Cardiac muscle cell (in vitro differentiated cells and primary cell): ENCODE results near the gene FIGN. TPM values are rescaled to one million over a fixed set of nuclear protein-coding genes. Genes with fewer than 3 reads are reported as not detected.

Source experiments
- DNase-seq, 2 donors: peaks; one replicate each; pipeline versions ENCODE4 v3.0.0 to v3.0.0-alpha.2; 2010 to 2017; ENCODE audit warnings: low read depth in 1 of 2, low spot score in 1 of 2
- H3K27ac ChIP-seq: fragments of 200-600 bp; sonication (generic); 2 replicates; pipeline ENCODE4 v1.5.1; 2016
- H3K27me3 ChIP-seq: fragments of 200-600 bp; sonication (generic); 2 replicates; pipeline ENCODE4 v1.6.0; 2016; ENCODE audit warnings: control low read depth
- H3K36me3 ChIP-seq: fragments of 200-600 bp; sonication (generic); 2 replicates; pipeline ENCODE4 v1.5.1; 2016; ENCODE audit warnings: control low read depth
- H3K4me1 ChIP-seq: fragments of 200-600 bp; sonication (generic); 2 replicates; pipeline ENCODE4 v1.8.1; 2017; ENCODE audit warnings: low read depth, mild to moderate bottlenecking, mixed run types
- H3K4me3 ChIP-seq: fragments of 200-600 bp; sonication (generic); 2 replicates; pipeline ENCODE4 v1.5.1; 2016; ENCODE audit warnings: mild to moderate bottlenecking
- H3K9me3 ChIP-seq: fragments of 200-600 bp; sonication (generic); 2 replicates; pipeline ENCODE4 v1.5.1; 2017; ENCODE audit warnings: low read depth, mild to moderate bottlenecking, control low read depth
- CTCF ChIP-seq: IDR thresholded peaks from 2 replicates; pipeline ENCODE4 v1.5.1; 2012; ENCODE audit warnings: low read depth, mild to moderate bottlenecking, low read length
- polyA plus RNA-seq: library from polyadenylated mRNA; unstranded; fragments of >200 nt; fragmentation: Nextera tagmentation; extraction: Ambion mirVana; gene quantifications from 2 replicates; pipeline ENCODE4 v1.2.1, GENCODE V29; 2016
- total RNA-seq: library from RNA; depleted of rRNA; stranded (reverse); fragments of >200 nt; gene quantifications from 2 replicates; pipeline ENCODE4 v1.2.3, GENCODE V29; 2016

FIGN gene, protein sequence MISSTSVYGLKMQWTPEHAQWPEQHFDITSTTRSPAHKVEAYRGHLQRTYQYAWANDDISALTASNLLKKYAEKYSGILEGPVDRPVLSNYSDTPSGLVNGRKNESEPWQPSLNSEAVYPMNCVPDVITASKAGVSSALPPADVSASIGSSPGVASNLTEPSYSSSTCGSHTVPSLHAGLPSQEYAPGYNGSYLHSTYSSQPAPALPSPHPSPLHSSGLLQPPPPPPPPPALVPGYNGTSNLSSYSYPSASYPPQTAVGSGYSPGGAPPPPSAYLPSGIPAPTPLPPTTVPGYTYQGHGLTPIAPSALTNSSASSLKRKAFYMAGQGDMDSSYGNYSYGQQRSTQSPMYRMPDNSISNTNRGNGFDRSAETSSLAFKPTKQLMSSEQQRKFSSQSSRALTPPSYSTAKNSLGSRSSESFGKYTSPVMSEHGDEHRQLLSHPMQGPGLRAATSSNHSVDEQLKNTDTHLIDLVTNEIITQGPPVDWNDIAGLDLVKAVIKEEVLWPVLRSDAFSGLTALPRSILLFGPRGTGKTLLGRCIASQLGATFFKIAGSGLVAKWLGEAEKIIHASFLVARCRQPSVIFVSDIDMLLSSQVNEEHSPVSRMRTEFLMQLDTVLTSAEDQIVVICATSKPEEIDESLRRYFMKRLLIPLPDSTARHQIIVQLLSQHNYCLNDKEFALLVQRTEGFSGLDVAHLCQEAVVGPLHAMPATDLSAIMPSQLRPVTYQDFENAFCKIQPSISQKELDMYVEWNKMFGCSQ
- total RNA-seq (23.1 and 51.0 TPM in 2 replicates), polyA plus RNA-seq (12.6 and 26.8 TPM in 2 replicates)

GRCh38 chr2:163735685-163736432, at the start of gene FIGN:
TSS of gene FIGN (minus strand) at chr2:163736008. CDS start at chr2:163734927, 1,081 bp downstream.
- peaks cover 33% of the 10 kb centered on the region for H3K4me1 ChIP-seq
- TF ChIP-seq CTCF = no peak
- peak within 1 kb of the TSS; percentile 98 for H3K4me3 ChIP-seq
- no peaks in the 10 kb centered on the region for H3K27me3 ChIP-seq
- H3K27ac ChIP-seq = peak within 1 kb of the TSS; percentile 100
- H3K9me3 ChIP-seq = no peaks in the 10 kb centered on the region
- DNase-seq = peak; percentile 92 to 93
- H3K36me3 ChIP-seq = no peaks in the 10 kb centered on the region

DNA sequence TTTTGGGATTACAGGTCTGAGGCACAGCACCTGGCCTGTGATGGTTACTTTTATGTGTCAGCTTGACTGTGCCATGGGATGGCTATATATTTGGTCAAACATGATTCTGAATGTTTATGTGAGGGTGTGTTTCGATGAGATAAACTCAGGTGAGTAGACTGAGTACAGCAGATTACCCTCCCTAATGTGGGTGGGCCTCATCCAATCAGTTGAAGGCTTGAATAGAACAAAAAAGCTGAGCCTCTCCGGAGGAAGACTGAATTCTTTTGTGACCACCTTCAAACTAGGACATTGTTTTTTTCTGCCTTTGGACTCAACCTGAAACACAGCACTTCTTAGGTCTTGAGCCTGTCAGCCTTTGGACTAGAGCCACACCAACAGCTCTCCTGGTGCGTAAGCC, 49.4 kb upstream of the FIGN start:
- no peaks in the 10 kb centered on the region for H3K27me3 ChIP-seq

GRCh38 chr2:163779970-163780597, 44.3 kb upstream of the FIGN start:
- Histone ChIP-seq H3K4me1 (no peaks in the 10 kb centered on the region), H3K36me3 (no peaks in the 10 kb centered on the region), H3K4me3 (no peak overlapping the region), H3K27me3 (no peaks in the 10 kb centered on the region), H3K9me3 (no peaks in the 10 kb centered on the region), H3K27ac (no peak overlapping the region)
- no peak for TF ChIP-seq CTCF
- no peak for DNase-seq

More for the DNA sequence above, 49.4 kb upstream of the FIGN start:
- no peak for TF ChIP-seq CTCF
- Histone ChIP-seq H3K27ac (no peak overlapping the region), H3K36me3 (no peaks in the 10 kb centered on the region), H3K9me3 (no peaks in the 10 kb centered on the region), H3K4me3 (no peak overlapping the region), H3K4me1 (no peaks in the 10 kb centered on the region)
- DNase-seq = no peak

GRCh38 chr2:163778045-163778781, 42.4 kb upstream of the FIGN start:
- no peak overlapping the region for H3K27ac ChIP-seq
- H3K9me3 ChIP-seq = no peaks in the 10 kb centered on the region
- DNase-seq = peak in 1 of 2 donors; percentile 88
- H3K36me3 ChIP-seq = no peaks in the 10 kb centered on the region
- H3K27me3 ChIP-seq = no peaks in the 10 kb centered on the region
- H3K4me3 ChIP-seq = no peak overlapping the region
- no peak for TF ChIP-seq CTCF
- H3K4me1 ChIP-seq = no peaks in the 10 kb centered on the region
